GM23338 (cell line): ENCODE data around the gene PTPRN2. TPM values are rescaled to one million over a fixed set of nuclear protein-coding genes. Genes with fewer than 3 reads are reported as not detected.

Source experiments
- ATAC-seq: fragments of 200-7000 bp; cut with Tn5 transposase; 3 replicates; pipeline ENCODE4 v1.9.1; 2020
- DNase-seq: peaks from one replicate; pipeline ENCODE4 v3.0.0-alpha.2; 2015; ENCODE audit warnings: low spot score
- H2AFZ ChIP-seq: fragments of 200-600 bp; sonication (generic); 2 replicates; pipeline ENCODE4 v1.8.0; 2016; ENCODE audit warnings: antibody characterized with exemption, mild to moderate bottlenecking, moderate library complexity
- H3F3A ChIP-seq: fragments of 200-600 bp; sonication (generic); replicated peaks from 2 replicates; pipeline ENCODE4 v1.8.0; 2017; ENCODE audit warnings: antibody characterized with exemption, mixed run types, low read depth
- H3K27ac ChIP-seq: fragments of 200-600 bp; sonication (generic); 2 replicates; pipeline ENCODE4 v1.6.1; 2016; ENCODE audit warnings: low read depth
- H3K27me3 ChIP-seq: fragments of 200-600 bp; sonication (generic); 2 replicates; pipeline ENCODE4 v1.8.0; 2016; ENCODE audit warnings: mild to moderate bottlenecking, mixed run types, moderate library complexity; ENCODE audit not compliant: insufficient read depth
- H3K36me3 ChIP-seq: fragments of 200-600 bp; sonication (generic); 2 replicates; pipeline ENCODE4 v1.8.0; 2016; ENCODE audit warnings: mild to moderate bottlenecking; ENCODE audit not compliant: insufficient read depth
- H3K4me1 ChIP-seq: fragments of 200-600 bp; sonication (generic); 2 replicates; pipeline ENCODE4 v1.8.0; 2016; ENCODE audit warnings: mild to moderate bottlenecking, moderate library complexity; ENCODE audit not compliant: insufficient read depth
- H3K4me2 ChIP-seq: fragments of 200-600 bp; sonication (generic); 2 replicates; pipeline ENCODE4 v1.7.1; 2017; ENCODE audit warnings: mixed run types
- H3K4me3 ChIP-seq: fragments of 200-600 bp; sonication (generic); 2 replicates; pipeline ENCODE4 v1.6.1; 2016; ENCODE audit warnings: mixed run types
- H3K79me2 ChIP-seq: fragments of 200-600 bp; sonication (generic); replicated peaks from 2 replicates; pipeline ENCODE4 v1.8.0; 2017; ENCODE audit warnings: mild to moderate bottlenecking; ENCODE audit not compliant: insufficient read depth
- H3K9me2 ChIP-seq: fragments of 200-600 bp; sonication (generic); 2 replicates; pipeline ENCODE4 v1.8.0; 2017; ENCODE audit not compliant: insufficient read depth
- H4K20me1 ChIP-seq: fragments of 200-600 bp; sonication (generic); replicated peaks from 2 replicates; pipeline ENCODE4 v1.8.0; 2017; ENCODE audit warnings: mild to moderate bottlenecking; ENCODE audit not compliant: insufficient read depth
- H3K27ac Mint-ChIP-seq: 2 replicates; pipeline ENCODE4 v1.8.0; 2020; ENCODE audit warnings: inconsistent platforms, mild to moderate bottlenecking, moderate library complexity, mixed read lengths
- H3K27me3 Mint-ChIP-seq: 3 replicates; pipeline ENCODE4 v1.8.0; 2022; ENCODE audit warnings: low read depth, mild to moderate bottlenecking, moderate library complexity, mixed read lengths, inconsistent platforms; ENCODE audit not compliant: insufficient read depth, poor library complexity
- H3K36me3 Mint-ChIP-seq: 3 replicates; pipeline ENCODE4 v1.8.0; 2021; ENCODE audit warnings: low read depth, mild to moderate bottlenecking, inconsistent platforms, moderate library complexity, mixed read lengths
- H3K4me1 Mint-ChIP-seq: 3 replicates; pipeline ENCODE4 v1.8.0; 2020; ENCODE audit warnings: mild to moderate bottlenecking, inconsistent platforms, mixed read lengths
- H3K4me3 Mint-ChIP-seq: 3 replicates; pipeline ENCODE4 v1.8.0; 2021; ENCODE audit warnings: moderate library complexity, mild to moderate bottlenecking, inconsistent platforms, mixed read lengths
- H3K9me3 Mint-ChIP-seq: 3 replicates; pipeline ENCODE4 v1.8.0; 2020; ENCODE audit warnings: moderate library complexity, mild to moderate bottlenecking, inconsistent platforms, mixed read lengths
- EZH2 ChIP-seq: fragments of 200-600 bp; sonication (generic); IDR thresholded peaks from one replicate; pipeline ENCODE4 v1.8.0; 2017; ENCODE audit warnings: antibody characterized with exemption, mild to moderate bottlenecking, low read depth; ENCODE audit not compliant: unreplicated experiment
- EZH2phosphoT487 ChIP-seq: fragments of 200-600 bp; sonication (generic); IDR thresholded peaks from one replicate; pipeline ENCODE4 v1.8.1; 2018; ENCODE audit warnings: antibody characterized with exemption; ENCODE audit not compliant: unreplicated experiment
- NANOG ChIP-seq: IDR thresholded peaks from 2 replicates; pipeline ENCODE4 v1.6.1; 2016; ENCODE audit warnings: antibody characterized with exemption, borderline replicate concordance
- ZNF114 ChIP-seq: fragments of 250-450 bp; sonication (Bioruptor Pico); IDR thresholded peaks from 2 replicates; pipeline ENCODE4 v1.5.0; 2020; ENCODE audit warnings: mild to moderate bottlenecking, moderate library complexity
- ZNF331 ChIP-seq: fragments of 250-450 bp; sonication (Bioruptor Pico); IDR thresholded peaks from 2 replicates; pipeline ENCODE4 v1.5.0; 2020; ENCODE audit warnings: low read depth, mild to moderate bottlenecking, moderate library complexity
- polyA plus RNA-seq: library from polyadenylated mRNA; unstranded; fragments of >200 nt; fragmentation: Nextera tagmentation; extraction: Ambion mirVana; gene quantifications from 2 replicates; pipeline ENCODE4 v1.2.1, GENCODE V29; 2016
- total RNA-seq: library from RNA; depleted of rRNA; stranded (reverse); fragments of >200 nt; shearing (Covaris generic); gene quantifications from 2 replicates; pipeline ENCODE4 v1.2.3, GENCODE V29; 2014
- TF ChIP-seq, protein P1 (sequence below), 2 experiments: fragments of 200-600 bp in 1 of 2; sonication (generic) in 1 of 2; conservative IDR thresholded peaks; 2 replicates each; pipeline versions ENCODE4 v1.5.1 to v1.6.1; 2016 to 2017; ENCODE audit warnings: antibody characterized with exemption in 2 of 2, low read depth in 2 of 2, mild to moderate bottlenecking in 2 of 2, moderate library complexity in 1 of 2
- TF ChIP-seq, protein P2 (sequence below): IDR thresholded peaks from one replicate; pipeline ENCODE4 v1.6.1; 2018; ENCODE audit warnings: antibody characterized with exemption; ENCODE audit not compliant: unreplicated experiment
- TF ChIP-seq, protein P3 (sequence below): IDR thresholded peaks from 2 replicates; pipeline ENCODE4 v1.6.1; 2016; ENCODE audit warnings: antibody characterized with exemption

The PTPRN2 gene
- total and polyA plus RNA-seq, 2 experiments from 2014 or later, result 0.87 to 4.0 TPM

DNA sequence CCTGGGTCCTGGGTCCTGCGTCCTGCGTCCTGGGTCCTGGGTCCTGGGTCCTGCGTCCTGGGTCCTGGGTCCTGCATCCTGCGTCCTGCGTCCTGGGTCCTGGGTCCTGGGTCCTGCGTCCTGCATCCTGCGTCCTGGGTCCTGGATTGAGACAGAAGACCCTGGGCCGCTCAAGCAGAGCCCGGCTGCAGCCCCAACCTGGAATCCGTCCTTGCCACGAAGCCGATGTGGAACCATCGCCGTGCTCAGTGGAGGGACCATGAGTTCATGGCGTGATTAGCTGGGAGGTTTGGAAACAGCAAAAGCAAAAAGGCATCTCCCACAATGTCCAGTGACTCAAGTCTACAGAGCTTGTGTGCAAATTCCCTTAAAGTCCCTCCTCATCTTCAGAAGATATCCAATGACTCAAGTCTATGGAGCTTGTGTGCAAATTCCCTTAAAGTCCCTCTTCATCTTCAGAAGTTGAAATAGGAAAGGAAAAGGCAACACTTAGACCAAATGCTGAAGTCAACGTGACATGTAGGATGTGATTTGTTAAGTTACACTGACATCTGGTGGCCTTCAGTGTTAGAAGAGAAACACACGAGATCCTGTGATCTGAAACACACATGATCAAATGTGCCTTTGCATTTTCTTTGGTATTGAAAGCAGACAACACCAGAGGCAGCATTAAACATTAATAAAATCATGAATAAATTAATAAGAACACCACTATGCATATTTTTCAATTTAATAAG is 179.9 kb downstream of the PTPRN2 start:
- ATAC-seq, result 0 out of 3 replicates have a peak, but pooled peaks have one; percentile 39
- Histone ChIP-seq H4K20me1 (no peaks in the 10 kb centered on the region), H3K4me3 (no peak overlapping the region), H3K9me2 (no peaks in the 10 kb centered on the region), H3K4me1 (no peaks in the 10 kb centered on the region), H3K79me2 (no peaks in the 10 kb centered on the region), H3F3A (no peaks in the 10 kb centered on the region), H3K4me2 (no peak overlapping the region), H3K27me3 (no peaks in the 10 kb centered on the region), H3K36me3 (no peaks in the 10 kb centered on the region), H3K27ac (no peak overlapping the region), H2AFZ (no peak overlapping the region)
- TF ChIP-seq, protein P1, sequence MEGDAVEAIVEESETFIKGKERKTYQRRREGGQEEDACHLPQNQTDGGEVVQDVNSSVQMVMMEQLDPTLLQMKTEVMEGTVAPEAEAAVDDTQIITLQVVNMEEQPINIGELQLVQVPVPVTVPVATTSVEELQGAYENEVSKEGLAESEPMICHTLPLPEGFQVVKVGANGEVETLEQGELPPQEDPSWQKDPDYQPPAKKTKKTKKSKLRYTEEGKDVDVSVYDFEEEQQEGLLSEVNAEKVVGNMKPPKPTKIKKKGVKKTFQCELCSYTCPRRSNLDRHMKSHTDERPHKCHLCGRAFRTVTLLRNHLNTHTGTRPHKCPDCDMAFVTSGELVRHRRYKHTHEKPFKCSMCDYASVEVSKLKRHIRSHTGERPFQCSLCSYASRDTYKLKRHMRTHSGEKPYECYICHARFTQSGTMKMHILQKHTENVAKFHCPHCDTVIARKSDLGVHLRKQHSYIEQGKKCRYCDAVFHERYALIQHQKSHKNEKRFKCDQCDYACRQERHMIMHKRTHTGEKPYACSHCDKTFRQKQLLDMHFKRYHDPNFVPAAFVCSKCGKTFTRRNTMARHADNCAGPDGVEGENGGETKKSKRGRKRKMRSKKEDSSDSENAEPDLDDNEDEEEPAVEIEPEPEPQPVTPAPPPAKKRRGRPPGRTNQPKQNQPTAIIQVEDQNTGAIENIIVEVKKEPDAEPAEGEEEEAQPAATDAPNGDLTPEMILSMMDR (conservative IDR thresholded peaks at IDR 0.05; ENCODE audit: low read depth in 2 of 2), result peak; percentile 70 to 76
- TF ChIP-seq NANOG (no peak), ZNF114 (no peak), ZNF331 (no peak)
- TF ChIP-seq, protein P2, sequence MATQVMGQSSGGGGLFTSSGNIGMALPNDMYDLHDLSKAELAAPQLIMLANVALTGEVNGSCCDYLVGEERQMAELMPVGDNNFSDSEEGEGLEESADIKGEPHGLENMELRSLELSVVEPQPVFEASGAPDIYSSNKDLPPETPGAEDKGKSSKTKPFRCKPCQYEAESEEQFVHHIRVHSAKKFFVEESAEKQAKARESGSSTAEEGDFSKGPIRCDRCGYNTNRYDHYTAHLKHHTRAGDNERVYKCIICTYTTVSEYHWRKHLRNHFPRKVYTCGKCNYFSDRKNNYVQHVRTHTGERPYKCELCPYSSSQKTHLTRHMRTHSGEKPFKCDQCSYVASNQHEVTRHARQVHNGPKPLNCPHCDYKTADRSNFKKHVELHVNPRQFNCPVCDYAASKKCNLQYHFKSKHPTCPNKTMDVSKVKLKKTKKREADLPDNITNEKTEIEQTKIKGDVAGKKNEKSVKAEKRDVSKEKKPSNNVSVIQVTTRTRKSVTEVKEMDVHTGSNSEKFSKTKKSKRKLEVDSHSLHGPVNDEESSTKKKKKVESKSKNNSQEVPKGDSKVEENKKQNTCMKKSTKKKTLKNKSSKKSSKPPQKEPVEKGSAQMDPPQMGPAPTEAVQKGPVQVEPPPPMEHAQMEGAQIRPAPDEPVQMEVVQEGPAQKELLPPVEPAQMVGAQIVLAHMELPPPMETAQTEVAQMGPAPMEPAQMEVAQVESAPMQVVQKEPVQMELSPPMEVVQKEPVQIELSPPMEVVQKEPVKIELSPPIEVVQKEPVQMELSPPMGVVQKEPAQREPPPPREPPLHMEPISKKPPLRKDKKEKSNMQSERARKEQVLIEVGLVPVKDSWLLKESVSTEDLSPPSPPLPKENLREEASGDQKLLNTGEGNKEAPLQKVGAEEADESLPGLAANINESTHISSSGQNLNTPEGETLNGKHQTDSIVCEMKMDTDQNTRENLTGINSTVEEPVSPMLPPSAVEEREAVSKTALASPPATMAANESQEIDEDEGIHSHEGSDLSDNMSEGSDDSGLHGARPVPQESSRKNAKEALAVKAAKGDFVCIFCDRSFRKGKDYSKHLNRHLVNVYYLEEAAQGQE, result no peak
- TF ChIP-seq, protein P3, sequence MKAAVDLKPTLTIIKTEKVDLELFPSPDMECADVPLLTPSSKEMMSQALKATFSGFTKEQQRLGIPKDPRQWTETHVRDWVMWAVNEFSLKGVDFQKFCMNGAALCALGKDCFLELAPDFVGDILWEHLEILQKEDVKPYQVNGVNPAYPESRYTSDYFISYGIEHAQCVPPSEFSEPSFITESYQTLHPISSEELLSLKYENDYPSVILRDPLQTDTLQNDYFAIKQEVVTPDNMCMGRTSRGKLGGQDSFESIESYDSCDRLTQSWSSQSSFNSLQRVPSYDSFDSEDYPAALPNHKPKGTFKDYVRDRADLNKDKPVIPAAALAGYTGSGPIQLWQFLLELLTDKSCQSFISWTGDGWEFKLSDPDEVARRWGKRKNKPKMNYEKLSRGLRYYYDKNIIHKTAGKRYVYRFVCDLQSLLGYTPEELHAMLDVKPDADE, result no peak
- Mint-ChIP-seq H3K4me1 (no peaks in the 10 kb centered on the region), H3K27ac (no peak overlapping the region), H3K4me3 (no peak overlapping the region), H3K9me3 (peaks cover 72% of the 10 kb centered on the region), H3K36me3 (peaks cover 33% of the 10 kb centered on the region), H3K27me3 (peaks cover 10% of the 10 kb centered on the region)
- DNase-seq, result peak; percentile 66

DNA sequence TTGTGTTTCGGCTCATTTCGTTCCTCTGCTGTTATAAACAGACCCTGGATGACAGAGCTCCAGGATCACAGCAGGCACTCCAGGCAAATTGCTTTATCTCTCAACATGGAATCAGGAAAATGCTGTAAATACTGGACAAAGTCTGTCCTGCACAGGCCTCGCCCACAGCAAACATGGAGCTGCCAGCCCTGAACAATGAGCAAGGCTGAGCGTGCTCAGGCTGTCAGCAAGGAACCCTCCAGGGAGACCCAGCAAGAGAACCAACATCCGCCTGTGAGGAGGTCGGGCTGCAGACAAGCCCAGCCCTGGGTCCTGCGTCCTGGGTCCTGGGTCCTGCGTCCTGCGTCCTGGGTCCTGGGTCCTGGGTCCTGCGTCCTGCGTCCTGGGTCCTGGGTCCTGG is 180.8 kb downstream of the PTPRN2 start:
- H3K9me3 Mint-ChIP-seq, result peaks cover 80% of the 10 kb centered on the region
- Histone ChIP-seq H3F3A (no peaks in the 10 kb centered on the region), H3K79me2 (no peaks in the 10 kb centered on the region), H3K4me3 (no peak overlapping the region), H3K4me1 (no peaks in the 10 kb centered on the region), H3K36me3 (no peaks in the 10 kb centered on the region), H3K9me2 (no peaks in the 10 kb centered on the region), H3K27me3 (no peaks in the 10 kb centered on the region), H4K20me1 (no peaks in the 10 kb centered on the region), H3K4me2 (no peak overlapping the region), H3K27ac (no peak overlapping the region), H2AFZ (no peak overlapping the region)
- no peaks in the 10 kb centered on the region for H3K4me1 Mint-ChIP-seq
- peaks cover 36% of the 10 kb centered on the region for H3K36me3 Mint-ChIP-seq
- H3K4me3 Mint-ChIP-seq, result no peak overlapping the region
- H3K27me3 Mint-ChIP-seq, result peaks cover 9% of the 10 kb centered on the region
- DNase-seq, result no peak
- ATAC-seq, result no peak
- H3K27ac Mint-ChIP-seq, result no peak overlapping the region
- TF ChIP-seq ZNF331 (no peak), ZNF114 (no peak), NANOG (no peak), EZH2phosphoT487 (no peak), EZH2 (no peak)
- TF ChIP-seq, protein P3, result no peak
- TF ChIP-seq, protein P2, result no peak
- TF ChIP-seq, protein P1 (conservative IDR thresholded peaks at IDR 0.05; ENCODE audit: low read depth in 2 of 2), result no peak
